SH-SY5Y (cell line): ENCODE measurements around the gene ZMYND11.

Experiments used
- GATA2 ChIP-seq: IDR thresholded peaks from 2 replicates; pipeline ENCODE4 v1.6.1; 2011; ENCODE audit warnings: mild to moderate bottlenecking, low read depth, low read length
- GATA3 ChIP-seq: IDR thresholded peaks from 2 replicates; pipeline ENCODE4 v1.6.1; 2011; ENCODE audit warnings: low read depth, mild to moderate bottlenecking, low read length, moderate library complexity

GRCh38 chr10:247480-247879, 112.2 kb downstream of the ZMYND11 start:
- TF ChIP-seq GATA2 = no peak
- no peak for TF ChIP-seq GATA3
